Measurements from ENCODE around the gene EEF2. TPM values are rescaled to one million over a fixed set of nuclear protein-coding genes. Genes with fewer than 3 reads are reported as not detected.

Gene EEF2
- 2,153 and 2,165 TPM in 2 replicates for total RNA-seq (2014; rRNA removed; shearing (Covaris generic))

DNA sequence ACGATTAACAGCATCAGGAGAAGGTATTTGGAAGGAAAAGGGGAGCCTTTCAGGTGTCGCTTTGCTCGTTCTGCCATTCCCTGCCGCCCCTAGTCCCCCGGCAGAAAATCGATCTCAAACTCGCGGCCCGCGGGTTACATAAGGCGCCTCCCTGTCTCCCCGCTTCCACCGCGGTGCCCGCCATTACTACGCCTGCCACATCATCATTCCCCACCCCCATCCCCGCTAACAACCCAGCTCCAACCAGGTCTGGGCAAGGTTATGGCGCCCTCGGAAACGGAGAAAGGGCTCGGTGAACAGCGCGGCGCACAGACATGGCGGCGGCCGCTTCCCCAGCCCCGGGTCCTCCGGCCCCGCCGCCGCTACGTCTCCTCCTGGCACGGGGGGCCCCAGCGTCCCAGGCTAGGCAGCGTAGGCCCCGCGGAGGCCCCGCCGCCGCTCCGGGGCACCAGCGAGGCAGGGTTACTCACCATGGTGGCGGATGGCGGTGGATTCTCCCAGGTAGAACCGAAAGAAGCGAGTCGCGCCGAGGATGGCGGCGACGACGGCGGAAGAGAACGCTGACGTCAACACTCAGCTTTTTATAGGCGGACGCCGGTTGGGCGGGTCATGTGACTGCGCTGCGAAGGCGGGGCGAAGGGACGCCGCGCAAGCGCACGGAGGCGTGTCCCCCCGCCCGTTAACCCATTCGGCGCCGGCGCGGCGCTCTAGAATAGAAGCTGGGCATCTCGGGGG, at the start of gene EEF2:
TSS of gene EEF2 (minus strand) at position 556 of the 735 bp plus-strand sequence. CDS start at position 473, 83 bp downstream.
- peak; percentile 81 for DNase-seq (ENCODE audit: low spot score)

DNA sequence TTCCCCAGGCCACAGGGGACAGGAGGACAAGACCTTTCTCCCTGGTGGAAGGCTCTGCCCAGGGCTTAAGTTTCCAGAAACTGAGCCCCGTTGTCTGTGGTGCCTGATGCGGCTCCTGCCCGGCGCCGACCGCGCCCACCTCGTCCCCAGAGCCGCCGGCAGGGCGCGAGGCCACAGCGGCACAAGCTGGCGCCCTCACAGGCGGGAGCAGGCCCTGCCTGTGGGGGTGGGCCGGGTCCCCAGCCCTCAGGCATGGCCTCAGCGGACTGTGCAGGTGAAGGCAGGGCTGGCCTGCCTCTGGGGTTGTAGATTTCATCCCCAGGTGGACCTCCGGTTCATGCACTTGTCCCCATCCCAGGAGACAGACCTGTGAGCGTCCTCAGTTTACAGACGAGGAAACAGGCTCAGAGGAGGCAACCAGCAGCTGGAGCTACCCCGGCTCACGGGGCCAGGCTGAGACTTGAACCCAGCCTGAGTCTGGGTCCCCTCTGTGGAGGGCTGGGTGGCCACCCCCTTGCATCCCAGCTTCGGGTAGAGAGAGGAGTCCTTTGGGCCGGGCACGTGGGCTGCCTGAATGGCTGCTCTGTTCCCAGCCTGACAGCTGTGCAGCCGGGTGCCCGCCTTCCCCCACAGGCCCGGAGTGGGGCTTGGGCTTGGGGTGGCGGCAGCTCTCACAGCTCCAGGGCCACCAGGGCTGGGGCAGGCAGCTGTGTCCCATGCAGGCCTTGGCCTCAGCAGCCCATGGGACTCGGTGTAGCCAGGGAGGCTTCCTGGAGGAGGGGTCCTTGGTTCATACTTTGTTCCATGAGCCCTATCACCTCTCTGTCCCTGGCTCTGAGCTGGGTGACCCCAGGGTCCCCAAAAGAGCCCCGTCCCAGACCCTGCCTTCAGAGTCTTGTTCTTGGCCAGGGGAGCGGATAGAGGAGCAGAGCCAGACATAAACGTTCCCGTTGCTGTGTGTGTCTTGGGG, 49.1 kb upstream of the EEF2 start:
- no peak for DNase-seq (ENCODE audit: low spot score)

DNA sequence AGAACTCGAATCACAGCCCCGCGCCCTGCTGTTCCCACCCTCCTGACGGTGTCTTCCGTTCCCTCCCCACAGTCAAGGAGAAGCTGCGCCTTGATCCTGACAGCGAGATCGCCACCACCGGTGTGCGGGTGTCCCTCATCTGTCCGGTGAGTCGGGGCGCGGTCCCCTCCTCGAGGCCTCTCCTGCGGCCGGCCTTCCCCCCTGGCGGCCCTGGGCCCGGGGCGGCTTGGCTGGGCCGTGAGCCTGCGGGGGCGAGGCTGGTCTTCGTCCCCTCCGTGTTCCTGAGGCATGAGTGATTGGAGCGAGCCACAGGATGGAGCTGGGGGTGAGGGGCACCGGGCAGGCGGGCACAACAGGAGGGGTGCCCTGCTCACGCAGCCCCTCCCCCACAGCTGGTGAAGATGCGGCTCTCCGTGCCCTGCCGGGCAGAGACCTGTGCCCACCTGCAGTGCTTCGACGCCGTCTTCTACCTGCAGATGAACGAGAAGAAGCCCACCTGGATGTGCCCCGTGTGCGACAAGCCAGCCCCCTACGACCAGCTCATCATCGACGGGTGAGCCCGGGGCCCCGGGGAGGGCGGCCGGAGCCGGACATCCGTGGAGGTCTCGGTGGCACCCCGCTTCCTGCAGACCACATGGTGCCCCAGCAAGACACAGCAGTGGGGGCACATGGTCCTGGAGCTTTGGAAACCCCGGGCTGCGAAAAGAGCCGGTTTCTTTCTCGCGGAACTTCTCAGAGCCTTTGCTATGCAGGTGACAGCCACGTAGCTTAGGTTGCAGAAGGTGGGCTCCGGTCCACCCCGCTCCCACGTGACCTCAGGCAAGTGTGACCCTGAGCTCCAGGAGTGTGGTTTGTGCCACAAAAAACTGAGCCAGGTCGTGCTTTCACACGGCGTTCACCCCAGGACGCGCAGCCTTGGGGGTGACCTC, 48.0 kb upstream of the EEF2 start:
- no peak for DNase-seq (ENCODE audit: low spot score)

DNA sequence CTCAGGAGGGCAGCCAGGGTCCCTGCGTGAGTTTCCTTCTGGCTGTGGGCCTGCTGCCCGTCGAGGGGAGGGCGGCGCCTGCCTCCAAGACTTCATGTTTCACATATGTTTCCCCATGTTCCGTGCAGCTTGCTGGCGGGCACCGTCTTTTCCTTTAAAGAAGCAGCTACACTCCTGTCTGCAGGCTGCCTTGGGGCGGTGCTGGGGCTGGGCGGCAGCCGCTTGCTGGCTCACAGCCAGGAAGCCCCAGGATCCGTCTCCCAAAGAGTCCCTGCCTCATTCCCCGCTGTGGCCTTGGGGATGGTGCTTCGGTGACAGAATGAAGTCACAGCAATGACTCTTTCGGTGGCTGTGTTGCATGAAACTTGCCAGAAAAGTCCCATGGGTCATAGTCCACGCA, 47.2 kb upstream of the EEF2 start:
- DNase-seq (ENCODE audit: low spot score): no peak

DNA sequence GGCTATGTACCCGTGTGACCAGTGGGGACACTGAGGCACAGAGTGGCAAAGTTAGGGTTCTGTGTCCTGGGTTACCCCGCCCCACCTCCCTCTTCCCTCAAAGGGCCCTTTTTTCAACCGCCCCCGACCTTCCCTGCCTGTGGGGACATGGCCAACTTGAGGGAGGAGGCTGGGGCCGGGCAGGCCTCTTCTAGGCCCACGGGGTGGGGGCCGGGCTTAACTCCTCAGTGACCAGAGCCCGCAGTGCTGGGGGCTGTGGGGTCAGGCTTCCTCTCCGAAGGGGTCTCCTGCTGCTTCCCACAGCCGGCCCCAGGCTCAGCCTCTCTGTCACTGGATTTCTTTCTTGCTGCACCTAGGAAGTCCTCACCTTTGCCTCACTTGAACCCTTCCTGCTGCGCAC, 46.2 kb upstream of the EEF2 start:
- DNase-seq (ENCODE audit: low spot score): no peak

DNA sequence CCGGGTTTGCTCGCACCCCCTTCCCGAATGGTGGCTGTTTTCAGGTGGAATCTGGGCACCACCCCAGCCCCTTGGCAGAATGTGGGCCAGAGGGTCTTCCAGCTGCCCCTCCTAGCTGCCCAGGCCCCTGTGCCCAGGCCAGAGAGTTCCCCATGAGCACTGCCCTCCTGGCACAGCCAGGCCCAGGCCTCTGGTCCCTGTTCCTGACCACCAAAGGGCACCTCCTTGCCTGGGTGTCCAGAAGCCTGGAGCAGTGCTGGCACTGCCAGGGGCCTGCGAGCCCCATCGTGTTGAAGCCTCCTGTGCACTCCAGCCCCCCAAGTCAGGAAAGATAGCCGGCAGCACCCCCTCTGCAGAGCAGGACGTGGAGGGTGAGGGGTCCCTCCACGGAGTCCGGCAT, 45.7 kb upstream of the EEF2 start:
- no peak for DNase-seq (ENCODE audit: low spot score)

DNA sequence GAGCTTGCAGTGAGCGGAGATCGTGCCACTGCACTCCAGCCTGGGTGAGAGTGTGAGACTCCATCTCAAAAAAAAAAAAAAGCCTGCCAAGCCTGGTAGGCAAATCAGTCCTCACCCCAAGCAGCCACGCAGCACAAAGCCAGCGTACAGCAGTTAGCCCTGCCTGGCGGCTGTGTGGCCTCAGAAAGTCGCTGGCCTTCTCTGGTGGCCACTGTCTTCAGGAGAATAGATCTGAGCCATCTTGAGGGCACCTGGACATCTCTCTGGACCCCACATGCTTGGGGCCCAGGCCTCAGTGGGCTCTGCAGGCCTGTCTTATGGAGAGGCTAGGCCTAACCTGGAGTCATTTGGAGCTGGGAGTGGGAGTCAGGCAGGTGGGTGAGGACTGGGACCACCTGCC, 45.3 kb upstream of the EEF2 start:
- DNase-seq (ENCODE audit: low spot score): no peak

DNA sequence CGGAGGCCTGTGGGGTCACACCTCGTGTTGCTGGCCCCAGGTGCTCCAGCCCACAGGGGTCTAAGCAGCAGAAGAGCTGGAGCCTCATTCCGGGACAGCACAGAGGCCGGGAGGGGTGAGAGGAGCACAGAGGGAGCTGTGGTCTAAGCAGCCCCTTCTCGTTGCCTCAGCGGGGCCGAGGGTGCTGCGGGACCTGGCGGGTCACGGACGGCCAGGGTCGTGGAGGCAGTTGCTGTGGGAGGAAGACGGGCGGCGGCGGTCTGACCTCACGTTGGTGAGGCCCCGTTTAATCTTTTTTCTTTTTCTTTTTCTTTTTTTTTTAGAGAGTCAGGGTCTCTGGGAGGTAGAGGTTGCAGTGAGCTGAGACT, 44.0 kb upstream of the EEF2 start:
- DNase-seq (ENCODE audit: low spot score): no peak

DNA sequence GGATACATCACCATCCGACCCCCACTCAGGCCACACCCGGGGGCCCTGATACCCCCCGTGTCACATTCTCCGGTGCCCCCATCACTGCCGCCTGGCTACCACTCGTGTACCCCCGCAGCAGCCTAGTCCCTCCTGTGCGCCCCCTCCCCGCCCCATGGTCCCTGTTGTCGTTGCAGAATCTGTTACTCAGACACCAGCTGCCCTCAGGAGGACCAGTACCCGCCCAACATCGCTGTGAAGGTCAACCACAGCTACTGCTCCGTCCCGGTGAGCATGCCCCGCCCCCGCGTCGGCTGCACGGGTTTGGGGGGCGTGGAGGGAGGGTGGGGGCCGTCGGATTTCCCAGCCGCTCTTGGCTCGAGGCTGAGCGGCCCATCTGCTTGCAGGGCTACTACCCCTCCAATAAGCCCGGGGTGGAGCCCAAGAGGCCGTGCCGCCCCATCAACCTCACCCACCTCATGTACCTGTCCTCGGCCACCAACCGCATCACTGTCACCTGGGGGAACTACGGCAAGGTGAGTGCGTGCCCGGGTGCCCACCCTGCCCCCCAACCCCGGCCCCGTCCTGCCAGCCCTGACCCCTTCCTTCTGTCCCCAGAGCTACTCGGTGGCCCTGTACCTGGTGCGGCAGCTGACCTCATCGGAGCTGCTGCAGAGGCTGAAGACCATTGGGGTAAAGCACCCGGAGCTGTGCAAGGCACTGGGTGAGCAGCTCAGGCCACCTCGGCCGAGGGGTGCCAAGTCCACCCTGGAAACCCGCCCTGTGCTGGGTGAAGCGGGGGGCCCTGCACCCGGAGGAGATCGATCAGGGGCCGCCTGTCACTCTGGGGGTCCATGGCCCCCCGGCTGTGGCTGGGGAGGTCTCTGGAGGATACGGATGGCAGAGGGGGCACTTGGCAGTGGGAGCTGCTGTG, 43.3 kb upstream of the EEF2 start:
- no peak for DNase-seq (ENCODE audit: low spot score)

DNA sequence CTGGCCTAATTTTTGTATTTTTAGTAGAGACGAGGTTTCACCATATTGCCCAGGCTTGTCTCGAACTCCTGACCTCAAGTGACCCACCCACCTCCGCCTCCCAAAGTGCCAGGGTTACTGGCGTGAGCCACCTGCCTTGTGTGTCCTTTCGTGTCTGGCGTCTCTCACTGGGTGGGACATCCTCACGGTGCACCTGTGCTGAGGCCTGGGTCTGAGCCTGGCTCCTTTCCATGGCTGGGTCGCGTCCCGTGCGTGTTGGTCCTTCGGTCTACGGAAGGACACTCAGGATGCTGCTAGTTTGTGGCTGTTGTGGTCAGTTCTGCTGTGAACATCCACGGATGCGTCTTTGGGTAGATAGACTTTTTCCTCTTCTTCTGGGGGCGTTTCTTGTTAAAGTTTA, 41.9 kb upstream of the EEF2 start:
- DNase-seq (ENCODE audit: low spot score): no peak

DNA sequence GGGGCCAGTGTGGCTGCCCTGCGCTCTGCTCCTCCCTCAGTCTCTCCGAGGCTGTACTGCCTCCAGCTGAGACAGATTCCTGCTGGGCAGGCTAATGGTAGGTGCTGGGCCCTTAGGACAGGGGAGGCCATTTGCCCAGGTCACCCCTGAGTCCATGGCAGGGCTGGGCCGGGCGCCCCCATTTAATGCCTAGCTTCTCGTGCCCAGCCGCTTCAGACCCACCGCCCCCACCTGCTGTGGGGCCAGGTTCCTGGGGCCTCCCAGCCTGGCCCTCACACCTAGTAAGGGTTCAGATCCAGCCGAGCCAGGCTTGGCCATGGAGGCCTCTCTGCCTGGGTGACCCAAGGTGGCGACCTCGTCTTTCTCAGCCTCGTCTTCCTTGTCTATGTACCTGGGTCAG, 40.1 kb upstream of the EEF2 start:
- no peak for DNase-seq (ENCODE audit: low spot score)

DNA sequence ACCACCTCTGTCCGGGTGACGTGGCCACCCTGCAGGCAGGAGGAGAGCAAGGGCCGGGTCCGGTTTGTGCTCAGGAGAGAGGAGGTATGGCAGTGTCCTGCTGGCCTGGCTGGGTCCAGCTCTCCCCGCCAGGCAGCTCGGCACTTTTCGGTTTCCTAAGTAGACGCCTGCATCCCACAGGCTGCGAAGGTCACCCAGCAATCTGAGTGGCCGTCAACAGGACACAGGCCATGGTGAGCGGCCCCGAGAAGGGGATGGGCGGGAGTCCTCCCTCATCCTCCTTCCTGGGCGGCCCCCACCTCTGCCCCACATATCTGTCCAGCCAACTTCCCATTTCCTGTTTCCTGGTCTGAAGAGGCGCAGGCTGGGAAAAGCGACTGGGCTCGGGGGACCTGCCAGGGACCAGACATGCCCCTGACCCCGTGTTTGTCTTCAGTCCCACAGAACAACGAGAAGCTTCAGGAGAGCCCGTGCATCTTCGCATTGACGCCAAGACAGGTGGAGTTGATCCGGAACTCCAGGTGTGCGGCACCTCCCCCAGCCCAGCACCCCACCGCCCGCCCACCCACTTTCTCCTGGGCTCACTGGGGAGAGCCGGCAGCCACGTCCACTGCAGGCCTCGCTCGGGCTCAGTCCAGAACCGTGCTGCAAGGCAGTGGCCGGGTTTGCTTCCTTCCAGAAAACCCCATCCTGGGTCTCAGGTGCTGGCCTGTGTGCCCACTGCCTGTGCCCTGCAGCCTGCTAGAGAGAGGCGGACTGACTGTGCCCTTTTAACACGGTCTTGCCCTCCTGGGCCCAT, 38.5 kb upstream of the EEF2 start:
- DNase-seq (ENCODE audit: low spot score): peak; percentile 56

DNA sequence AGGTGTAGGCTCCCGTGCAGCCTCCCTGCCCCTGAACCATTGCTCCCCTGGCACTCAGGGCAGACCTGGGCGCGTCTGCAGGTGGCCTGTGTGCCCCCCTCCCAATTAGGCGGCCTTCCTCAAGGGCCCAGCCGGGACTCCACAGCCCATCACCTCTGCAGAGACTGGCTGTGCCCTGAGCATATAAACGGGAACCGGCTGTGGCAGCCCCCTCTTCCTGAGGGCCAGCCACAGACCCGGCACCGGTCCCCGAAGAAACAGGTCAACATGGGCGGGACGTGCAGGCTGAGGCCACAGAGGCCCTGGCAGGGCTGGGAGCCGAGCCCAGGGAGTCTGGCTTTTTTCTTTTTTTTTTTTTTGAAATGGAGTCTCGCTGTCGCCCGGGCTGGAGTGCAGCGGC, 34.3 kb upstream of the EEF2 start:
- DNase-seq (ENCODE audit: low spot score): no peak

DNA sequence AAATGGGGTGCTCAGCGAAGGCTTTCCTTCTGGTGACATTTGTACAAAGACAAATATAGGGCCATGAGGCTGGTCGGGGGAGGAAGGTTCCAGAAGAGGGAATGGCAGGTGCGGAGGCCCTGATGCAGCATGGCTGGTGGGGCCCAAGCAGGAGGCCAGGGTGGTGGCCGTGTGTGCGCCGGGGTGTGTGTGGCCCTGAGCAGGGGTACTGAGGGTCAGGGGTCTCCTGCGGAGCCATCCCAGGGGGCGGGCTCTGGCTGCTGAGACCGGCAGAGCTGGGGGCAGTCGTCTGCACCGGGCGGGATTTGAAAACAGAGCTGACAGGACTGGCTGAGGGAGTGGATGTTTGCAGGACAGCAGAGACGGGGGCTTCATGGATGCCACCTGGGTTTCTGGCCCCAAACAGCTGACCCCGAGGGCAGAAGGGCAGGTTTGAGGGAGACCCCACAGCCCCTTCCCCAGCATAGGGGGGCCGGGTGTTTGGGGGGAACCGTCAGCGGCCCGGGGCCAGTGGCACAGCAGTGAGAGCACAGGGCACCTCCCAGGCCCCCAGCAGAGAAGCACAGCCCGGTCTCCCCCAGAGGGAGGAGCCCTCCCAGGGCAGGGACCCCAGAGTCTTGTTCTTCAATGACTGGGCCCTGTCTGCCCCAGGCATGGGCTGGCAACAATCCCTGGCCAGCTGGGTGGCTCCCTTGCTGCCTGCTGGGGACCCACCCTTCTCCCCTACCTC, 33.7 kb upstream of the EEF2 start:
- DNase-seq (ENCODE audit: low spot score): no peak

DNA sequence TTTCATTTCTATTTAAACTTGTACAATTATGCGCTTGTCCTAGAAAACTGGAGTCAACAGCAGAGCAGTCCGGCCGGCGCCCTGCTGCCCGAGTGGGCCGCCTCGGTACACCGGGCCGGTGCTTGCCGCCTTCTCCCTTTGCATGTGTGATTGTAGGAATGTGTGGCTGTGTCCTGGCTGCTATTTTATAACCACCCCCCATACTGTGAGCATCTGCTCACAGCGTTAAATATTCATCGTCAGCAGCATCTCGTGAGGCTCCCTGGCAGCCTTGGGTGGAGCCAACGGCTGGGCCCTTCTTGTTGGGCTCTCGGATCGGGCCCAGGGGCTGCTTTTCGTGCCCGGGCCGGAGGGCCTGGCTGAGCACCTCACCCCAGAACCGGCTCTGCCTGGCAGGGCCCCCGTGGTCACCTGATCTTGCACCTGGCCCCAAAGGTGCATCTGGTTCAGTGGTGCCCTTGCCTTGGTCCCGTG, 32.9 kb upstream of the EEF2 start:
- DNase-seq (ENCODE audit: low spot score): no peak

DNA sequence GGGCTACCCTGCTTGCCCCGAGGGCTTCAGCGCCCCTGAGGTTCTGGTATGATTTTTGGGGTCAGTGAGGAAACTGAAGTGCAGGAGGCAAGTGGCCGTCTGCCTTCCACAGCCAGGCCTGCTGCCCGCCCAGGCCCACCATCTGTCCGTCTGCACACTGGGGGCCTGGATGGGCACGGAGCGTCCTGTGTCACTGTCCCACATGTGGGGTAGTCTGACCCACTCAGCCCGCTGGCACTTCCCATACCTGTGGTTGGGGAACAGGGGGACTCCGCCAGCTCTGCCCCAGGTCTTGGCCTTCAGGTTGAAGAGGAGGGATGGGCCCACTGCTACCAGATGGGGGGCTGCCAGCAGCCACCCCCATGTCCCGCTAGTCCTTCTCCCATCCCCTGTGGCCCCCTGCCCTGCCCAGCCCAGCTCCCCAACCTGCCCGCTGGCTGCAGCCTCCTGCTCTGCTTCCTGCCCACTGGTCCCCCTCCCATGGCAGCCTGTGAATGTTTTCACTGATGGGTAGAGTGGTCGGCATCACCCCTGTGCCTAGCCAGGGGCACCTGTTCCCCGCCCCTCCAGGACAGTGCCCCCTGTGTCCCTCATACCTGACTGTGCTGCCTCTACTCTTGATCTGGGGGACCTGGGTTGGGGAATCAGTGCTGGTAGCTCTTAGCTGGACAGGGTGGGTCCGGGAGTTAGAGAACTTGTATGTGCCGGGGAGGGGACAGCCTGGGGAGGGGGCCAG, 31.8 kb upstream of the EEF2 start:
- DNase-seq (ENCODE audit: low spot score): no peak

DNA sequence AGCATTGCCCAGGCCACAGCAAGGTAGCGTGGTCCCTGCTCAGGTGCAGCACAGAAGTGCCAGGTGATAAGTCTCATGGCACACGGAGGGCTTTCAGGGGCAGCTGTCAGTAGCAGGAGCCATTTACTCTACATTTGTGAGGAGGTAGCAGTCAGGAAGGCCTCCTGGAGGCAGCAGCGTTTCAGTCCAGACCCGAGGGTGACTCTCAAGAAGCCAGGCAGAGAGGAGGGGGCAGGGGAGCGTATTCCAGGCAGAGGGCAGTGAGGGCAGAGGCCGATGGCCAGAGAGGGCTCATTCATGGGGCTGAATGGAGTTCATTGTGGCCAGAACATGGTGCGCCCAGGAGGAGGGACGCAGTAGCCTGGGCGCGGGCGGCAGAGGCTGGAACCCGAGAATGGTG, 31.2 kb upstream of the EEF2 start:
- DNase-seq (ENCODE audit: low spot score): no peak

DNA sequence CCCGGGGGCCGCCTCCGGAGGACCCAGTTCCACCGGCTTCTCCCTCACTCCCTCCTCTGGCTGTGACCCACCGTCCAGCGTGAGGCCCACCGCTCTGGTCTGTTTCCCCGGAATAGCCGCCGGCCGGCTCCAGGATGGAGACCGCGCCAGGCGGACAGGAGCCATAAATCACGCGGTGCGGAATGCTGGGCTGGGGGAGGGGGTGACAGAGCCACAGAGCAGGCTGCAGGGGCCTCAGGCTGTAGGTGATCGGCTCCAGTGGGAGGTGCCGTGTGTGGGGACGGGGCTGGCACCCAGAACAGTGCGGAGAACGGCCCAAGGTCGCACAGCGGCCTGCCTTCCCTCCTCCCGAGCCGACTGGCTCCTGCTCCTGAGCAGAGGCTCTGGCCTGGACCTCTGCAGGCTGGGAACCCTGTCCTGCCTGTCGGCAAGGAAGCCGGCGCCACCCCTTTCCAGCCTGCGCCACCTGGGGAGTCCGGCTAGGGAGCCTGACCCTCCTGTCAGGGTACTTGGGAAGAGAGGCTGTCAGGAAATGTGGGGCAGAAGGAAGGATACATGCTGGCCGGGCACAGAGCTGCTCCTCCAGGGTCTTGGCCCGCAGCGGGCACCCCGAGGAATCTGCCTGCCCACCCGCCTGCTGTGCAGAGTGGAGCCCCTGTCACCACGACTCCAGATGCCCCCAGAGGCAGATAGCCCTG, 30.6 kb upstream of the EEF2 start:
- DNase-seq (ENCODE audit: low spot score): no peak

Measured in HT-29 (cell line).